ENCODE measurements around the gene MLN. TPM values are rescaled to one million over a fixed set of nuclear protein-coding genes. Genes with fewer than 3 reads are reported as not detected.
A peak's percentile ranks its signal among the peaks of the same experiment; 100 is the strongest.

MLN gene
- total and polyA plus RNA-seq, 2 donors (not counting 3 experiments of a cell fraction or from before 2014, with no cell fraction given): not detected

DNA sequence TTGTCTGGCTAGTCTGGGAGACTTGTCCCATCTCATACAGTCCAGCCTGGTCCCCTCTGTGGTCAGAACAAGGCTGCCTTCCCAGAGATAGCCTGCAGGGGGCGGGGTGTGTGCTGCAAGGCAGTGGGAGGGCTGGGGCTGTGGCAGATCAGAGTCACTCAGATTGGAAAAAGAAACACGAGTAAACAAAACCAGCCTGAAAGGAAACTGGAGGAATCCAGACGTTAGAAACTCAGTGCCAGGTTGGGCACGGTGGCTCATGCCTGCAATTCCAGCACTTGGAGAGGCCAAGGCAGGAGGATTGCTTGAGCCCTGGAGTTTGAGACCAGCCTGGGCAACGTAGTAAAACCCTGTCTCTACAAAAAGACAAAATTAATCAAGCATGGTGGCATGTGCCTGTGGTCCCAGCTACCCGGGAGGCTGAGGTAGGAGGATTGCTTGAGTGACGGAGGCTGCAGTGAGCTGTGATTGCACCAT, 35.1 kb downstream of the MLN start:
- H4K20me1 ChIP-seq (replicated peaks; ENCODE audit: control insufficient read depth, extremely low read depth, insufficient read depth, low read length): no peaks in the 10 kb centered on the region
- no peak overlapping the region for H3K4me3 ChIP-seq (replicated peaks in 1 of 3; ENCODE audit: insufficient read depth in 1 of 3, low read depth in 1 of 3, low read length in 3 of 3)
- no peak overlapping the region for H3K4me2 ChIP-seq (ENCODE audit: insufficient read depth, low read length)
- intact Hi-C loops (cut with micrococcal nuclease): loop anchor here (1.0 to 2.0 kb wide), 4 partner anchors 24 to 386 kb away; no protein-coding TSS in a partner anchor
- no peaks in the 10 kb centered on the region for H3K27me3 ChIP-seq (ENCODE audit: control insufficient read depth in 2 of 2, insufficient read depth in 2 of 2, low read length in 2 of 2)
- dilution Hi-C loops (cut with MboI; ENCODE audit: extremely low pct_ligation_motif_present, low sequenced_read_pairs): no loop called here
- no peaks in the 10 kb centered on the region for H3K9me1 ChIP-seq (replicated peaks; ENCODE audit: control insufficient read depth, extremely low read depth, insufficient read depth, low read length)
- peak overlapping the region; percentile 84 for H2AFZ ChIP-seq (ENCODE audit: low read depth, low read length)
- BruUV-seq (replicated peaks): no TSS peak
- H3K79me2 ChIP-seq (ENCODE audit: control insufficient read depth, insufficient read depth, low read length): no peaks in the 10 kb centered on the region
- no peaks in the 10 kb centered on the region for H3K9me3 ChIP-seq (replicated peaks; ENCODE audit: control insufficient read depth, insufficient read depth, low read length)
- H3K36me3 ChIP-seq (ENCODE audit: control insufficient read depth in 2 of 2, extremely low read depth in 1 of 2, insufficient read depth in 2 of 2, low read length in 2 of 2): peaks cover 0 to 3% of the 10 kb centered on the region in 2 experiments
- TF ChIP-seq, protein P1, sequence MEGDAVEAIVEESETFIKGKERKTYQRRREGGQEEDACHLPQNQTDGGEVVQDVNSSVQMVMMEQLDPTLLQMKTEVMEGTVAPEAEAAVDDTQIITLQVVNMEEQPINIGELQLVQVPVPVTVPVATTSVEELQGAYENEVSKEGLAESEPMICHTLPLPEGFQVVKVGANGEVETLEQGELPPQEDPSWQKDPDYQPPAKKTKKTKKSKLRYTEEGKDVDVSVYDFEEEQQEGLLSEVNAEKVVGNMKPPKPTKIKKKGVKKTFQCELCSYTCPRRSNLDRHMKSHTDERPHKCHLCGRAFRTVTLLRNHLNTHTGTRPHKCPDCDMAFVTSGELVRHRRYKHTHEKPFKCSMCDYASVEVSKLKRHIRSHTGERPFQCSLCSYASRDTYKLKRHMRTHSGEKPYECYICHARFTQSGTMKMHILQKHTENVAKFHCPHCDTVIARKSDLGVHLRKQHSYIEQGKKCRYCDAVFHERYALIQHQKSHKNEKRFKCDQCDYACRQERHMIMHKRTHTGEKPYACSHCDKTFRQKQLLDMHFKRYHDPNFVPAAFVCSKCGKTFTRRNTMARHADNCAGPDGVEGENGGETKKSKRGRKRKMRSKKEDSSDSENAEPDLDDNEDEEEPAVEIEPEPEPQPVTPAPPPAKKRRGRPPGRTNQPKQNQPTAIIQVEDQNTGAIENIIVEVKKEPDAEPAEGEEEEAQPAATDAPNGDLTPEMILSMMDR (IDR thresholded peaks at IDR 0.05; ENCODE audit: extremely low read depth in 1 of 2, insufficient read depth in 1 of 2, low read depth in 1 of 2, low read length in 2 of 2): peak; percentile 76 to 96
- TF ChIP-seq MYC (IDR thresholded peaks at IDR 0.05; ENCODE audit: low read depth, low read length): no peak
- peaks cover 43% of the 10 kb centered on the region for H3K4me1 ChIP-seq (ENCODE audit: control insufficient read depth, extremely low read depth, insufficient read depth, low read length)
- DNase-seq (ENCODE audit: low read depth, low spot score): peak; percentile 82
- ChIA-PET CTCF (interaction anchor here (1.0 to 9.0 kb wide), 16 partner anchors 9 to 386 kb away, joined by 3 to 286 read pairs (median 3); partner anchors contain the start of gene LEMD2), POLR2A (no interaction called here)
- H3K9ac ChIP-seq (replicated peaks; ENCODE audit: extremely low read depth, insufficient read depth, low read length): no peak overlapping the region
- peak; percentile 96 for FAIRE-seq
- peak overlapping the region; percentile 4 for H3K27ac ChIP-seq (ENCODE audit: insufficient read depth, low read depth, low read length)

DNA sequence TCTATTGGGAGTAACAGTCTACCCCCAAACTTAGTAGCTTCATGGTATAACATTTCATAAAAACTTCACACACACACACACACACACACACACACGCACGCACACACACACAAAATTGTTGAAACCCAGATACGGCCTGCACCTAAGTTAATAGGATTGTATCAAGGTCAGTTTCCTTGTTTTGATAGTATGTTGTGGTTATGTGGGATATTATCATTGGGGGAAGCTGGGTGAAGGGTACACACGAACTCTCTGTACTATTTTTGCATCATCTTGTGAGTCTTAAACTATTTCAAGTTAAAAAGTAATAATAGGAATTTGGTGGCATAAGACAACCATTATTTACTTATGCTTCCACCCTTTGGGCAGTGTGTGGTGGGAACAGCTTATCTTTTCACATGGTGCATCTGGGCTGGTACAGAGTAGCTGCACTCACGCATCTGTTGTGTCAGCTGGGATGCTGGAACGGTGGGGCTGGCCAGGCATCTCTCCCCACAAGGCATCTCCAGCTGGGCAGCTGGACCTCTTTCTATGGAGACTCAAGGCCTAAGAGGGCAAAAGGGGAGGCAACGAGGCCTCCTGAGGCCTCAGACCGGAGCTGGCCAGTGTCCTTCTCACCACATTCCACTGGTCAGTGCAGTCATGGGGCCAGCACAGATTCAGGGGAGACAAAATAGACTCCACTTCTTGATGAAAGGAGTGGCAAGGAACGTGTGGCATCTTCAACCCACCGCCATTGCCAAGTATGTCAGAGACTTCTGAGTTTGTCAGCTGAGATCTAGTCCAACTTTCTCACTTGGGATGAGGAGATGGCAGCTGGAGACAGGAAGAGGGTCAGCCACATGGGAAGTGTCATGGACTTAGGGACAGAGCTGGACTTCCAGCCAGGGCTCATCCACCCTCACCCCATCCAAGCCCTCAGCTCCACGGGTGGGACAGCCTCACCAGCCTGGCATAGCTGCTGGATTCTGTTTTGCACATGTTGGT, 36.6 kb downstream of the MLN start:
- dilution Hi-C loops (cut with MboI; ENCODE audit: extremely low pct_ligation_motif_present, low sequenced_read_pairs): no loop called here
- POLR2A ChIA-PET: interaction anchor here (0.6 to 1.5 kb wide), 2 partner anchors 87 to 260 kb away, joined by 3 to 4 read pairs; no protein-coding TSS in a partner anchor

More for the DNA sequence above, 36.6 kb downstream of the MLN start:
- Histone ChIP-seq H3K9ac (replicated peaks; ENCODE audit: extremely low read depth, insufficient read depth, low read length) (no peak overlapping the region), H3K27ac (ENCODE audit: insufficient read depth, low read depth, low read length) (no peak overlapping the region), H3K27me3 (ENCODE audit: control insufficient read depth in 2 of 2, insufficient read depth in 2 of 2, low read length in 2 of 2) (no peaks in the 10 kb centered on the region), H3K9me1 (replicated peaks; ENCODE audit: control insufficient read depth, extremely low read depth, insufficient read depth, low read length) (no peaks in the 10 kb centered on the region), H3K4me2 (ENCODE audit: insufficient read depth, low read length) (no peak overlapping the region), H3K79me2 (ENCODE audit: control insufficient read depth, insufficient read depth, low read length) (no peaks in the 10 kb centered on the region), H4K20me1 (replicated peaks; ENCODE audit: control insufficient read depth, extremely low read depth, insufficient read depth, low read length) (no peaks in the 10 kb centered on the region), H2AFZ (ENCODE audit: low read depth, low read length) (no peak overlapping the region), H3K9me3 (replicated peaks; ENCODE audit: control insufficient read depth, insufficient read depth, low read length) (no peaks in the 10 kb centered on the region), H3K36me3 (ENCODE audit: control insufficient read depth in 2 of 2, extremely low read depth in 1 of 2, insufficient read depth in 2 of 2, low read length in 2 of 2) (no peaks in the 10 kb centered on the region), H3K4me3 (replicated peaks in 1 of 3; ENCODE audit: insufficient read depth in 1 of 3, low read depth in 1 of 3, low read length in 3 of 3) (no peak overlapping the region), H3K4me1 (ENCODE audit: control insufficient read depth, extremely low read depth, insufficient read depth, low read length) (peaks cover 28% of the 10 kb centered on the region)
- intact Hi-C loops (cut with micrococcal nuclease): no loop called here
- DNase-seq (ENCODE audit: low read depth, low spot score): no peak
- BruUV-seq (replicated peaks): no TSS peak
- TF ChIP-seq, protein P2, sequence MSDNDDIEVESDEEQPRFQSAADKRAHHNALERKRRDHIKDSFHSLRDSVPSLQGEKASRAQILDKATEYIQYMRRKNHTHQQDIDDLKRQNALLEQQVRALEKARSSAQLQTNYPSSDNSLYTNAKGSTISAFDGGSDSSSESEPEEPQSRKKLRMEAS (IDR thresholded peaks at IDR 0.05; ENCODE audit: insufficient read depth, insufficient read length): no peak
- TF ChIP-seq FOS (IDR thresholded peaks at IDR 0.05; ENCODE audit: borderline replicate concordance, insufficient read depth, low read length): no peak
- no peak for TF ChIP-seq POLR2AphosphoS5 (IDR thresholded peaks at IDR 0.05; ENCODE audit: insufficient read depth, low read depth, low read length)
- TF ChIP-seq MYC (IDR thresholded peaks at IDR 0.05; ENCODE audit: low read depth, low read length): no peak
- TF ChIP-seq, protein P1 (IDR thresholded peaks at IDR 0.05; ENCODE audit: extremely low read depth in 1 of 2, insufficient read depth in 1 of 2, low read depth in 1 of 2, low read length in 2 of 2): no peak
- TF ChIP-seq EZH2 (IDR thresholded peaks at IDR 0.05; ENCODE audit: borderline replicate concordance, low read depth, low read length, severe bottlenecking): no peak
- TF ChIP-seq JUN (IDR thresholded peaks at IDR 0.05; ENCODE audit: borderline replicate concordance, insufficient read depth, insufficient read length, low read depth): no peak
- no peak for TF ChIP-seq GATA2 (IDR thresholded peaks at IDR 0.05; ENCODE audit: insufficient read depth, insufficient read length, low read depth, low read length)
- no peak for TF ChIP-seq POLR2A (IDR thresholded peaks at IDR 0.05; ENCODE audit: low read depth, low read length)
- FAIRE-seq: no peak
- CTCF ChIA-PET: interaction anchor here (0.6 to 9.0 kb wide), 13 partner anchors 7 to 387 kb away, joined by 3 to 286 read pairs (median 3); no protein-coding TSS in a partner anchor
